HG02970 (cell line): ENCODE results near the gene TNS1.

Experiments
- ATAC-seq: cut with Tn5 transposase; IDR thresholded peaks from one replicate; pipeline ENCODE4 v1.9.1; 2021; ENCODE audit warnings: mild to moderate bottlenecking, moderate library complexity, moderate number of reproducible peaks; ENCODE audit not compliant: unreplicated experiment, low FRiP score

TNS1 gene

GRCh38 chr2:217880891-217881290 is 121.9 kb downstream of the TNS1 start:
- ATAC-seq, result no peak

DNA sequence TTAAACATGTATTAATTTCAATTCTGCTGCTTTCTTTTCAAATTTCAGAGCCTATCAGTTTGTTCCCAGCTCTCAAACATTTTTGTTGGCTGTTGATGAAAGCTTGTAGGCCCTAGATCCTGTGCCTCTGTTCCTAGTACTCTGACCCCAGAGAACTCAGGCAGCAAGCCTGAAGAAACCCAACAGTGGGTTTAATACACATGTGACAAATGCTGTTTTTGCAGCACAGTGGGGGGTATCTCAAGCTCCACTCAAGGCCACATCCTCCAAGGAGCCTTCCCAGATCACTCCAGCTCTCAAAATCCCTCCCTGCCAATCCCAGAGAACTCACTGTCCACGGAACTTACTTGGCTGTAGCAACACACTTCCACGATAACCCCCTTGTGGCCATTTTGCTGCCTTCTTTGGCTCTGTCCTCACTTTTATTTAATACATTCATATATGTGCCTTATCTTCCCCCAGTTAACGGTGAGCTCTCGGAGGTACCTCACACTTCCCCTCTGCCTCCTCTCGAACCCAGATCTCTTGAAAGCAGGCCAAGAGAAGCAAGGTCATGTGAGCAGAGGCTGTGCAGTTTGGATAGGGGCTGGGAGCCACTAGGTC is 122.4 kb downstream of the TNS1 start:
- ATAC-seq, result no peak

- ATAC-seq, result no peak
Observed at GRCh38 chr2:217878915-217879590, 123.7 kb downstream of the TNS1 start.

DNA sequence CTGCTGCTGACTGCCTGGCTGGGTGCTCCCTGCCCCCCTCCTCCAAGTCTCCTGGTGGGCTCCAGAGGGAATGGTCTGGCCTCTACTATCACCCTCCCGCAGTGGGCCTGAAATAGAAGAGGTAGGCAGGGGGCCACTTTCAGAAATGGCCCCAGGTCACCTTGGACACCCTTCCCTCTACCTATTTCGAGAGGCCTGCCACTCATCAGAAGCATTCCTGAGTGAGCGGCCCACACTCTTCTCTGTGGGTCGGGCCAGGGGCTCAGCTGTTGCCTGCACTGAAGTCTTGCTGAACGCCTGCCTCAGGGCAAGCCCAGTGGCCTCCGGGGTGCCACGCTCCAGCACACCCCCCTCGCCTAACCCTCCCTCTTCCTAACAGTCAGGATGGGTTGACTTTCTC is 124.9 kb downstream of the TNS1 start:
- no peak for ATAC-seq

DNA sequence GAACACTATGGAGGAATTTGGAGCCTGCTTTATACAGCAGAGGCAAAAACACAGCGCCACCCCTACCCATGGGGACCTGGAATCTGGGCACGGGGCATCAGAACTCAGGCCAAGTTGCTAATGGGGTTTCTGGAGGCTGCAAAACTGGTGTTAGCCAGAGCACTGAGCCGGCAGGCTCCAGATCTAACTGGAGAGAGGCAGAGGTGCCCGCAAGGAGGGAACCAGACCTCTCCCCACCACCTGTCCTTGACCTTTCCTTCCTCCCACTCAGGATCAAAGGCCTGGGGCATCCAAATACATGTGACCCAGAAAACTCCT is 126.6 kb downstream of the TNS1 start:
- no peak for ATAC-seq

GRCh38 chr2:217875556-217876252 is 127.1 kb downstream of the TNS1 start:
- no peak for ATAC-seq

GRCh38 chr2:217875138-217875537 is 127.7 kb downstream of the TNS1 start:
- no peak for ATAC-seq

GRCh38 chr2:217873371-217873770 is 129.4 kb downstream of the TNS1 start:
- no peak for ATAC-seq

DNA sequence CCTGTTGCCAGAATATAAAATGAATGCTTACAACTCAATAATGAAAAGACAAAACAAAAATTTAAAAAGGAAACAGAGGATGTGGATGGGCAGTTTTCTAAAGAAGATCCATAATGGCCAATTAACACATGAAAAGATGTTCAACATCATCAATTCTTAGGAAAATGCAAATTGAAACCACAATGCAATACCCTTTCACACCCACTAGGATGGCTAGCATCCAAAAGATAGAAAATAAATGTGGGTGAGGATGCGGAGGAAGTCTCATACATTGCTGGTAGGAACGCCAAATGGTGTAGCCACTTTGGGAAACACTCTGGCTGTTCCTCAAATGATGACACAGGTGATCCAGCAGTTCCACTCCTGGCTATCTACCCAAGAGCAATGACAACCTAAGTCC is 130.5 kb downstream of the TNS1 start:
- ATAC-seq, result no peak

- no peak for ATAC-seq
Observed at GRCh38 chr2:217870528-217871011, 132.2 kb downstream of the TNS1 start.

DNA sequence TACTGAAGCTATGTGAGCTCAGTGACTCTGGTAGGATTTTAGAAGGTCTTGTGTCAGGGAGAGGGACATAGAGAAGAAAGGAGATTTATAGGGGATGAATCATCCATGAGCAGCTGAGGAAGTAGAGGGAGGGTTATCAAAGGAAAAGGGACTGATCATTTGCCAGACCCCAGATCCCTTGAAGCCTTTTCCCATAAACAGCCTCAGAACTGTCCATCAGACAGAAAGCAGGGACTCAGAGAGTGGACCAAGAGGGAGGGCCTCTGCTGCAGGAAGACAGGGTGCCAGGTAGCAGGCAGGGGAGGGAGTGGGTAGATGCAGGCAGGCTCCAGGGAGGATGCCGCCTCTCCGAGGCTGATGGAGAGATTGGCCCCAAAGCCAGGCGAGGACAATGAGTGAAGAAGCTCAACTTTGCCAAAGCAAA is 133.9 kb downstream of the TNS1 start:
- ATAC-seq, result no peak

- no peak for ATAC-seq
Observed at GRCh38 chr2:217868265-217868892, 134.4 kb downstream of the TNS1 start.

- no peak for ATAC-seq
Observed at GRCh38 chr2:217866457-217866856, 136.3 kb downstream of the TNS1 start.

- no peak for ATAC-seq
Observed at GRCh38 chr2:217864963-217865772, 137.6 kb downstream of the TNS1 start.

- ATAC-seq, result no peak
Observed at GRCh38 chr2:217863883-217864282, 138.9 kb downstream of the TNS1 start.

DNA sequence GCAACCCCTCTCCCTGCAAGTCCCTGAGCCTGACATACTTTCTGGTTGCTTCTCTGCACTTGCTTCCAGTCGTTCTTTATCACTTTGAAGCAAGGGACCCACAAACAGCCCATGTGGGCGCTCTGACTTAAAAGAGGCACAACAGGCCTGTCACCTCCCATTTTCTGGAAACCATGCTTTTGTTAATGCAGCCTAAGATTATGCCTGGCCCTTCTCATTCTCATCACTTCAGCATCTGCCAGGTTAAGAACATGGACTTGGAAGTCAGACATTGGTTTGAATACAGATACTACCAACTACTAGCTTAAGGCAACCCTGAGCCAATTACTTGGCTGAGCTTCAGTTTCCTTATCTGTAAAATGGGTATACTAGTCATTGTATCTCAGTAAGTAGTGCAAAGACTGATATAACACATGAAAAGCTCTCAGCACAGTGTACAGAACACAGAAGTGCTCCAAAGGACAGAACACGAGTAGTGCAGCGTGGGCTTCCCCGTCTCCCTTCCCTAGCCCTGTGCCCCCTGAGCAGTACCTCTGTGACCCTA is 141.4 kb downstream of the TNS1 start:
- ATAC-seq, result no peak

GRCh38 chr2:217859926-217860325 is 142.9 kb downstream of the TNS1 start:
- no peak for ATAC-seq

GRCh38 chr2:217858519-217859491 is 144.0 kb downstream of the TNS1 start:
- no peak for ATAC-seq
